Right renal pelvis (tissue), 4 donors: ENCODE results near the gene SLC9C1. TPM values are rescaled to one million over a fixed set of nuclear protein-coding genes. Genes with fewer than 3 reads are reported as not detected.

Source experiments
- DNase-seq, 4 donors: peaks; one replicate each; pipeline ENCODE4 v3.0.0-alpha.2; 2013; ENCODE audit warnings: low read depth in 4 of 4, low spot score in 3 of 4, missing footprints in 1 of 4
- polyA plus RNA-seq, 4 donors: library from polyadenylated mRNA; unstranded; fragments of 120-200 nt; gene quantifications; one replicate each; pipeline ENCODE4 v1.2.1, GENCODE V29; 2013; ENCODE audit not compliant: insufficient read length in 4 of 4

SLC9C1 gene
- polyA plus RNA-seq = under 1 TPM; 0.58 to 0.75 (median 0.68) TPM

- DNase-seq = peak; percentile 56 to 77 (median 74)
These were observed at the start of gene SLC9C1 for GRCh38 chr3:112293368-112294321. Gene SLC9C1 (minus strand): TSS chr3:112294216. CDS start chr3:112286791, 7,425 bp downstream.

GRCh38 chr3:112341386-112341785 lies 47.4 kb upstream of the SLC9C1 start:
- DNase-seq = no peak

- DNase-seq = no peak
These were observed 45.6 kb upstream of the SLC9C1 start for GRCh38 chr3:112339609-112340008.

GRCh38 chr3:112339134-112339533 lies 45.1 kb upstream of the SLC9C1 start:
- DNase-seq = no peak

GRCh38 chr3:112338727-112339056 lies 44.7 kb upstream of the SLC9C1 start:
- no peak for DNase-seq

- no peak for DNase-seq
These were observed 44.2 kb upstream of the SLC9C1 start for GRCh38 chr3:112338021-112338726.

- no peak for DNase-seq
These were observed 41.4 kb upstream of the SLC9C1 start for GRCh38 chr3:112335434-112335781.

- no peak for DNase-seq
These were observed 40.8 kb upstream of the SLC9C1 start for GRCh38 chr3:112334691-112335433.

GRCh38 chr3:112333381-112334317 lies 39.6 kb upstream of the SLC9C1 start:
- DNase-seq = peak in 3 of 4 donors; percentile 42 to 53 (median 52)

GRCh38 chr3:112333002-112333380 lies 39.0 kb upstream of the SLC9C1 start, which contains the start of gene CD200:
Gene CD200 (plus strand): TSS chr3:112333156. CDS start chr3:112333213, 57 bp downstream.
- DNase-seq = peak in 3 of 4 donors; percentile 54 to 59 (median 55)

- DNase-seq = no peak
These were observed 37.8 kb upstream of the SLC9C1 start for GRCh38 chr3:112331851-112332250.

GRCh38 chr3:112327371-112327951 lies 33.4 kb upstream of the SLC9C1 start:
- no peak for DNase-seq

- DNase-seq = no peak
These were observed 28.0 kb upstream of the SLC9C1 start for GRCh38 chr3:112321867-112322652.

GRCh38 chr3:112320691-112321090 lies 26.7 kb upstream of the SLC9C1 start:
- DNase-seq = no peak

GRCh38 chr3:112319516-112320276 lies 25.7 kb upstream of the SLC9C1 start:
- DNase-seq = no peak

GRCh38 chr3:112315791-112316190 lies 21.8 kb upstream of the SLC9C1 start:
- no peak for DNase-seq

- no peak for DNase-seq
These were observed 20.6 kb upstream of the SLC9C1 start for GRCh38 chr3:112314649-112315048.
